Neural progenitor cell (in vitro differentiated cells): Measurements from ENCODE around the gene RNU7-1. TPM values are rescaled to one million over a fixed set of nuclear protein-coding genes. Genes with fewer than 3 reads are reported as not detected.

Experiments
- DNase-seq: peaks from one replicate; pipeline ENCODE4 v3.0.0-alpha.2; 2016; ENCODE audit warnings: low spot score
- H2AFZ ChIP-seq: fragments of 200-600 bp; sonication (generic); replicated peaks from 2 replicates; pipeline ENCODE4 v1.6.1; 2016; ENCODE audit warnings: antibody characterized with exemption
- H3F3A ChIP-seq: fragments of 200-600 bp; sonication (generic); 2 replicates; pipeline ENCODE4 v1.6.1; 2016; ENCODE audit warnings: antibody characterized with exemption, low read depth
- H3K27ac ChIP-seq: fragments of 200-600 bp; sonication (generic); 2 replicates; pipeline ENCODE4 v1.5.1; 2016; ENCODE audit warnings: mild to moderate bottlenecking
- H3K27me3 ChIP-seq: fragments of 200-600 bp; sonication (generic); 2 replicates; pipeline ENCODE4 v1.6.1; 2016; ENCODE audit warnings: mild to moderate bottlenecking, moderate library complexity
- H3K36me3 ChIP-seq: fragments of 200-600 bp; sonication (generic); 2 replicates; pipeline ENCODE4 v1.5.1; 2016
- H3K4me1 ChIP-seq: fragments of 200-600 bp; sonication (generic); 2 replicates; pipeline ENCODE4 v1.6.1; 2016; ENCODE audit warnings: mixed run types
- H3K4me2 ChIP-seq: fragments of 200-600 bp; sonication (generic); 2 replicates; pipeline ENCODE4 v1.6.1; 2016
- H3K4me3 ChIP-seq: fragments of 200-600 bp; sonication (generic); 2 replicates; pipeline ENCODE4 v1.5.1; 2016
- H3K79me2 ChIP-seq: fragments of 200-600 bp; sonication (generic); 2 replicates; pipeline ENCODE4 v1.6.1; 2016; ENCODE audit warnings: low read depth
- H3K9ac ChIP-seq: fragments of 200-600 bp; sonication (generic); 2 replicates; pipeline ENCODE4 v1.6.1; 2016
- H3K9me3 ChIP-seq: fragments of 200-600 bp; sonication (generic); 2 replicates; pipeline ENCODE4 v1.5.1; 2016; ENCODE audit warnings: low read depth
- H4K20me1 ChIP-seq: fragments of 200-600 bp; sonication (generic); 2 replicates; pipeline ENCODE4 v1.6.1; 2016; ENCODE audit warnings: low read depth
- H3K27ac Mint-ChIP-seq: 3 replicates; pipeline ENCODE4 v1.8.0; 2021; ENCODE audit warnings: mixed read lengths
- H3K27me3 Mint-ChIP-seq: 2 replicates; pipeline ENCODE4 v1.8.0; 2022; ENCODE audit warnings: low read depth, mild to moderate bottlenecking, inconsistent platforms, moderate library complexity, mixed read lengths; ENCODE audit not compliant: insufficient read depth
- H3K36me3 Mint-ChIP-seq: 3 replicates; pipeline ENCODE4 v1.8.0; 2021; ENCODE audit warnings: mixed read lengths
- H3K4me1 Mint-ChIP-seq: 3 replicates; pipeline ENCODE4 v1.8.0; 2021; ENCODE audit warnings: mixed read lengths
- H3K4me3 Mint-ChIP-seq: 3 replicates; pipeline ENCODE4 v1.8.0; 2021; ENCODE audit warnings: mild to moderate bottlenecking, moderate library complexity, mixed read lengths
- H3K9me3 Mint-ChIP-seq: 3 replicates; pipeline ENCODE4 v1.8.0; 2020; ENCODE audit warnings: mixed read lengths
- EZH2 ChIP-seq: fragments of 200-600 bp; sonication (generic); IDR thresholded peaks from 2 replicates; pipeline ENCODE4 v1.6.1; 2017; ENCODE audit warnings: antibody characterized with exemption, mild to moderate bottlenecking, moderate library complexity
- EZH2phosphoT487 ChIP-seq: fragments of 200-600 bp; sonication (generic); IDR thresholded peaks from 2 replicates; pipeline ENCODE4 v1.6.1; 2017; ENCODE audit warnings: antibody characterized with exemption
- total RNA-seq: library from RNA; depleted of rRNA; stranded (reverse); fragments of >200 nt; gene quantifications from 2 replicates; pipeline ENCODE4 v1.2.3, GENCODE V29; 2015; ENCODE audit warnings: low replicate concordance
- TF ChIP-seq, protein P1 (sequence below): fragments of 200-600 bp; sonication (generic); IDR thresholded peaks from 2 replicates; pipeline ENCODE4 v1.5.1; 2017; ENCODE audit warnings: antibody characterized with exemption, mild to moderate bottlenecking

RNU7-1 gene
- total RNA-seq, 1 donor from 2014 or later, result not detected

DNA sequence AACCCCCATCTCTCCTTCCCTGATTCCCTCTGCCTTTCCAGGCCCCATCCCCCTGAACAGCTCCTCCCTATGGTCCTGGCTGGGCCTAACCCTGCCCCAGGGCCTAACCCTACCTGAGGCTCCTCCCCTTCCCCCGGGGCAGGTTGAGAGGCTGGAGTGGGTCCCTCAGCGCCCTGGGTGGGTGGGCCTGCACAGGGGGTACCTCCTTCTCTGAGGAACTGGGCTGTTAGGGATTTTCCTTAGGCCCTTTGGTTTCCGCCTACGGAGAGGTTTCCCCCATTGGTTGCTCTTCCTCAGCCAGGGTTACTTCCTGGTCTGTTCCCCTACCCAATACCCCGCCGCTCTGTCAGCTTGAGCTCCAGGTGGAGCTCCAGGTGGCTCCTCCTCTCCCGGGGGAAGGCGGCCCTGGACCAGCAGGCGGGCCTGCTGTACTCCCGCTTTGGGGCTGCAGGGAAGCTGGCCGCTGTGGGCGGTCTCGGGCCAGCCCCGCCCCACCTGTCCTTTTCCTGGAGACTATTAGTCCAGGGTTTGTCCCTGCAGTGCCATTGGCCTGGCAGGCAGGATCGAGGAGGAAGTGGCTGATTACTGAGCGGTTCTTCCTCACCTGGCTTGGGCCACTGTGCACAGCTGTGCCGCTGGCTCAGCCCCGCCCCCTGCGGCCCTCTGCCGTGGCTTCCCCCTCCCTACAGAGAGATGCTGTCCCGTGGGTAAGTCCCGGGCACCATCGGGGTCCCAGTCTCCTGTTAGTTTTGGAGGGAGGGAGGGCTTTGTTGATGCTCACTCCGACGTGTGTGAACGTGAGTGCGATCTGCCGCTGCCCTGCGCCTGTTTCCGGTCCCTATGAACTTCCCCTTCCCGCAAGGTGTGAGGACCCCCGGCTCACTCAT is 2.7 kb downstream of the RNU7-1 start:
- peaks cover 54% of the 10 kb centered on the region for H3F3A ChIP-seq
- H3K9ac ChIP-seq, result no peak overlapping the region
- H3K9me3 Mint-ChIP-seq, result no peaks in the 10 kb centered on the region
- peaks cover 11% of the 10 kb centered on the region for H4K20me1 ChIP-seq
- H3K4me1 ChIP-seq, result peaks cover 20% of the 10 kb centered on the region
- H3K4me1 Mint-ChIP-seq, result peaks cover 44% of the 10 kb centered on the region
- H3K27ac Mint-ChIP-seq, result peak overlapping the region; percentile 15
- H3K9me3 ChIP-seq, result no peaks in the 10 kb centered on the region
- H2AFZ ChIP-seq, result no peak overlapping the region
- H3K36me3 ChIP-seq, result no peaks in the 10 kb centered on the region
- H3K27me3 ChIP-seq, result no peaks in the 10 kb centered on the region
- TF ChIP-seq EZH2 (no peak), EZH2phosphoT487 (no peak)
- TF ChIP-seq, protein P1, sequence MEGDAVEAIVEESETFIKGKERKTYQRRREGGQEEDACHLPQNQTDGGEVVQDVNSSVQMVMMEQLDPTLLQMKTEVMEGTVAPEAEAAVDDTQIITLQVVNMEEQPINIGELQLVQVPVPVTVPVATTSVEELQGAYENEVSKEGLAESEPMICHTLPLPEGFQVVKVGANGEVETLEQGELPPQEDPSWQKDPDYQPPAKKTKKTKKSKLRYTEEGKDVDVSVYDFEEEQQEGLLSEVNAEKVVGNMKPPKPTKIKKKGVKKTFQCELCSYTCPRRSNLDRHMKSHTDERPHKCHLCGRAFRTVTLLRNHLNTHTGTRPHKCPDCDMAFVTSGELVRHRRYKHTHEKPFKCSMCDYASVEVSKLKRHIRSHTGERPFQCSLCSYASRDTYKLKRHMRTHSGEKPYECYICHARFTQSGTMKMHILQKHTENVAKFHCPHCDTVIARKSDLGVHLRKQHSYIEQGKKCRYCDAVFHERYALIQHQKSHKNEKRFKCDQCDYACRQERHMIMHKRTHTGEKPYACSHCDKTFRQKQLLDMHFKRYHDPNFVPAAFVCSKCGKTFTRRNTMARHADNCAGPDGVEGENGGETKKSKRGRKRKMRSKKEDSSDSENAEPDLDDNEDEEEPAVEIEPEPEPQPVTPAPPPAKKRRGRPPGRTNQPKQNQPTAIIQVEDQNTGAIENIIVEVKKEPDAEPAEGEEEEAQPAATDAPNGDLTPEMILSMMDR, result no peak
- H3K4me3 Mint-ChIP-seq, result peak overlapping the region; percentile 55
- peak overlapping the region; percentile 72 for H3K4me2 ChIP-seq
- H3K4me3 ChIP-seq, result peak overlapping the region; percentile 40
- peaks cover 9% of the 10 kb centered on the region for H3K36me3 Mint-ChIP-seq
- peaks cover 16% of the 10 kb centered on the region for H3K27me3 Mint-ChIP-seq
- H3K79me2 ChIP-seq, result peaks cover 10% of the 10 kb centered on the region
- DNase-seq, result peak; percentile 82
- no peak overlapping the region for H3K27ac ChIP-seq

DNA sequence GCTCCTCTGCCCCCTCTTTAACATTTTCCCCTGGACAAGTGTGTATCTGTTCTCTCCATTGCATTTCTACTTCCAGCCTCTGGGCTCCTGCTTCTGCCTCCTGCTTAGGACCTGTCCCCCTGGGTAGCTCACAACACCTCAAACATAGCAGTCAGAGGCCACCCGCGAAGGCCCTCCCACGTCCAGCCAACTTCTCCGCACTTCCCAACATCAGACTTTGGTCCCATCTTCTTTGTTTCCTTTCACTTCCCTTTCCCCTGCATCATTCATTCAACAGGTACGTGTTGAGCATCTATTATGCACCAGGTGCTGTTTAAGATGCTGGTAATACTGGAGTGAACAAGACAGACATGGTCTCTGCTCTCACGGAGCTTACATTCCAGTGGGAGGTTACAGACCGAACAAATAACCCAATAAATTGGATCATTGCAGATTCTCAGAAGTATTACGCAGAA is 3.3 kb downstream of the RNU7-1 start:
- Histone ChIP-seq H3K27ac (no peak overlapping the region), H3K4me3 (peak overlapping the region; percentile 40), H4K20me1 (peaks cover 11% of the 10 kb centered on the region), H3F3A (peaks cover 54% of the 10 kb centered on the region), H3K27me3 (no peaks in the 10 kb centered on the region), H3K4me1 (peaks cover 20% of the 10 kb centered on the region), H2AFZ (no peak overlapping the region), H3K4me2 (peak overlapping the region; percentile 72), H3K9me3 (no peaks in the 10 kb centered on the region), H3K79me2 (peaks cover 10% of the 10 kb centered on the region), H3K36me3 (no peaks in the 10 kb centered on the region), H3K9ac (no peak overlapping the region)
- no peak for DNase-seq
- H3K4me1 Mint-ChIP-seq, result peaks cover 44% of the 10 kb centered on the region
- no peaks in the 10 kb centered on the region for H3K9me3 Mint-ChIP-seq
- peaks cover 8% of the 10 kb centered on the region for H3K36me3 Mint-ChIP-seq
- H3K27ac Mint-ChIP-seq, result peak overlapping the region; percentile 15
- peaks cover 16% of the 10 kb centered on the region for H3K27me3 Mint-ChIP-seq
- H3K4me3 Mint-ChIP-seq, result peak overlapping the region; percentile 55
- TF ChIP-seq, protein P1, result no peak
- TF ChIP-seq EZH2 (no peak), EZH2phosphoT487 (no peak)

DNA sequence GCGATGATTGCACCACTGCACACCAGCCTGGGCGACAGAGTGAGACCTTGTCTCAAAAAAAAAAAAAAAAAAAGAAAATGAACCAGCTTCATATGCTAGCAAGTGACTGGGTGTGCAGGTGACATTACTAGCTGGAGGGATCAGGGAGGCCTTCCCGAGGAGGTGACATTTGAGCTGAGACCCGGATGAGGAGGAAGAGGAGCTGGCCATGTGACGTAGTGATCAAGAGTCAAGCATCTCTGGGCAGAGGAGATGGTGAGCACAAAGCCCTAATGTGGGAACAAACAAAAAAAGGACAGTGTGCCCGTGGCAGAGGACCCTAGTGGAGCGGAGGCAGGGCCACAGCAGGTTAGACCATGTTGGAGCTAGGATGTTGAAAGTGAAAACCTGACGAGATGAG is 4.0 kb downstream of the RNU7-1 start:
- Mint-ChIP-seq H3K9me3 (no peaks in the 10 kb centered on the region), H3K27ac (no peak overlapping the region), H3K4me3 (no peak overlapping the region), H3K27me3 (peaks cover 11% of the 10 kb centered on the region), H3K36me3 (peaks cover 6% of the 10 kb centered on the region), H3K4me1 (peaks cover 43% of the 10 kb centered on the region)
- no peak for DNase-seq
- Histone ChIP-seq H3F3A (peaks cover 47% of the 10 kb centered on the region), H3K4me3 (no peak overlapping the region), H4K20me1 (peaks cover 11% of the 10 kb centered on the region), H3K36me3 (no peaks in the 10 kb centered on the region), H3K27ac (no peak overlapping the region), H3K9me3 (no peaks in the 10 kb centered on the region), H3K4me1 (peaks cover 20% of the 10 kb centered on the region), H3K27me3 (no peaks in the 10 kb centered on the region), H3K4me2 (no peak overlapping the region), H3K79me2 (peaks cover 10% of the 10 kb centered on the region), H3K9ac (no peak overlapping the region), H2AFZ (no peak overlapping the region)
- TF ChIP-seq, protein P1, result no peak
- no peak for TF ChIP-seq EZH2
- no peak for TF ChIP-seq EZH2phosphoT487
